Ramos (cell line): ENCODE results near the gene BPNT1.
"Not testable (repeated sequence)": the region's sequence is repeated elsewhere in the genome, so short reads cannot be mapped to it uniquely, and the experiment has no call there.

Experiments
- in situ Hi-C: fragments of 300-500 bp; cut with MboI; formaldehyde crosslinking; loops from one replicate; pipeline ENCODE4 v1.14.3; 2022; ENCODE audit warnings: low sequenced_read_pairs; ENCODE audit not compliant: unreplicated experiment

Gene BPNT1, protein sequence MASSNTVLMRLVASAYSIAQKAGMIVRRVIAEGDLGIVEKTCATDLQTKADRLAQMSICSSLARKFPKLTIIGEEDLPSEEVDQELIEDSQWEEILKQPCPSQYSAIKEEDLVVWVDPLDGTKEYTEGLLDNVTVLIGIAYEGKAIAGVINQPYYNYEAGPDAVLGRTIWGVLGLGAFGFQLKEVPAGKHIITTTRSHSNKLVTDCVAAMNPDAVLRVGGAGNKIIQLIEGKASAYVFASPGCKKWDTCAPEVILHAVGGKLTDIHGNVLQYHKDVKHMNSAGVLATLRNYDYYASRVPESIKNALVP

DNA sequence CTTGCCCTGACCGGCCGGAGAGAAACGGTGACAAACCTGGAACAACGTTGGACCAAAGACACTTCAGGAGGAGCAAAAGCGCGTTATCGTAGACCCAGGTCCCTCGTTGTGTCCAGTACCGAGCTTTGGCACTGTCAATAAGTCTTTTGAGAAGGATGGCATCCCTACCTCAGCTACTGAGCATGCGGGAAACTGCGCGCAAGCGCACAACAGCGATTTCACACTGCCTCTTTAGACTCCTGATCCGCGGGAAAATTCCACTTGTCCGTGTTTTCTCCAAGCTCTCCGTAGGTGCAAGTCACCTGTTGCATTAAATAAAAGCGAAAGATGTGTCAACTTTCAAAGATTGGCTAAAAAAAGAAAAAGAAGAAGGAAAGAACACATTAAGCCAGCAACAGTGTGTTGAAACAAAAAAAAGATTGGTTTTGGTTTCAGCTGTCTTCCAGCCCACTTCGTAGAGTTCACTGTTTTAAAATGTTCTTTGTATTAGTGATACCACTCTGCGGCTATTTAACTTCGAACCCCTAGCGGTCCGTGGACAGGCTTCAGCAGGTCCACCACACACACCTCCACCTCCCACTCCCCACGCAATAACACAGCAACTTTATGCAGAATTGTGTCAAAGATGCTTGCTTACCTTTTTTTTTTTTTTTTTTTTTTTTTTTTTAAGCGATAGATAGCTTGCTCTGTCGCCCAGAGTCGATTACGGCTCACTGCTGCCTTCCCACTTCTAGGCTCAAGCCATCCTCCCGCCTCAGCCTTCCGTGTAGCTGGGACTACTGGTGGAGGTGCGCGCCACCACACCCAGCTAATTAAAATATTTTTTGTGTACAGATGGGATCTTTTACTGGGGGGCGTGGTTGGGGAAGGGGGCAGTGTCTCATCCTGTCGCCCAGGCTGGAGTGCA, at the start of gene BPNT1:
Gene BPNT1 (minus strand): TSS at position 139 of the 907 bp plus-strand sequence. CDS start 9,942 bp downstream, outside the sequence.
- in situ Hi-C loops = no loop called here

- in situ Hi-C loops = no loop called here
Measured at GRCh38 chr1:220137019-220137786, 47.6 kb upstream of the BPNT1 start.

- in situ Hi-C loops = no loop called here
Measured at GRCh38 chr1:220135755-220136154, 46.2 kb upstream of the BPNT1 start.

DNA sequence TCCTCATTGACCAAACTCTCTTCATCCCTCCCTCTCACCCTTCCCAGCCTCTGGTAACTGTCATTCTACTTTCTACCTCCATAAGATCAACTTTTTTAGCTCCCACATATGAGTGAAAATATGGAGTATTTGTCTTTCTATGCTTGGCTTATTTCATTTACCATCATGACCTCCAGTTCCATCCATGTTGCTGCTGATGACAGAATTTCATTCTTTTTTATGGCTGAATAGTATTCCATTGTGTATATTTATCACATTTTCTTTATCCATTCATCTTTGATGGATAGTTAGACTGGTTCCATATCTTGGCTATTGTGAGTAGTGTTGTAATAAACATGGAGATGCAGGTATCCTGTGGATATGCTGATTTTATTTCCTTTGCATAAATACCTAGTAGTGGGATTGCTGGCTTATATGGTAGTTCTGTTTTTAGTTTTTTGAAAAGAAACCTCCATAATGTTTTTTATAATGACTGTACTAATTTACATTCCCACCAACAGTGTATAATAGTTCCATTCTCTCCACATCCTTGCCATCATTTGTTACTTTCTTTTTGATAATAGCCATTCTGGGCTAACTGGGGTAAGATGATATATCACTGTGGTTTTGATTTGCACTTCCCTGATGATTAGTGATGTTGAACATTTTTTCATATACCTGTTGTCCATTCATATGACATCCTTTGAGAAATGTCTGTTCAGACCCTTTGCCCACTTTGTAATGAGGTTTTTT, 40.1 kb upstream of the BPNT1 start:
- in situ Hi-C loops = no loop called here

- in situ Hi-C loops = no loop called here
Measured at GRCh38 chr1:220127076-220127475, 37.5 kb upstream of the BPNT1 start.

DNA sequence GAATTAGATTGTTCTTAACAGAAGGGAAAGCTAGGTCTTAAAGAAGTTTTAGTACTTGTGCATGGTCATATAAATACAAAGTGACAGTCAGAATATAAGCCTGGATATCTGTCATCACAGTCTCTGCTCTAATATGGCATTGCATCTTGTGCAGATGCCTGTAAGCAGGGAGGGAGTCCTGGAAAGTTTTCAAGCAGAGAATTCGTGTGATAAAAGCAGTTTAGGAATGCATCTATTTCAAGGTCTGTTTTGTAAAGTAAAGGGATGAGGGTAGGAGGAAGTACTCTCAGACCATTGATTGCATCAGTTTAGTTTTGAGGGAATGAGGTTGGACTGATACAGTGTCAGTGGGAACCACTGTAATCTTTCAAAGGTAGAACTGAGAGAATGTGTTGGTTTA, 35.0 kb upstream of the BPNT1 start:
- in situ Hi-C loops = no loop called here

GRCh38 chr1:220123889-220124288, 34.3 kb upstream of the BPNT1 start:
- in situ Hi-C loops = no loop called here

DNA sequence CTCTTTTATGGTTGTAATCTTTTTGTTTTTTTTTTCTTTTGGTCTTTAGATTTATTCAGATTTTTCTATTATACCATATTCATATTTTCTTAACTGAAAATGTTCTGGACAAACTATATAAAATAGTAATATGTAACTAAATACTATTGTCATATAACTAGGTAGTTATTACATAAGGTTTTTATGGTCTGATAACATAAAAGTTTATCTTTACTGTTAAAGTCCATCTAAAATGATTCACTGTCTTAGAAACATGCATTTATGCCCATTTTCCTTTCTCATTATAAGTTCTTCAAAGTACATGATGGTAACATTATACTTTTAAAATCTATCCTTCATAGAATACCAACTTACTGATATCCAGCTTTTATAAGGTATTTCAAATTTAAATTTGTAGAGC, 33.5 kb upstream of the BPNT1 start:
- in situ Hi-C loops = no loop called here

GRCh38 chr1:220121791-220122530, 32.4 kb upstream of the BPNT1 start:
- in situ Hi-C loops = no loop called here

DNA sequence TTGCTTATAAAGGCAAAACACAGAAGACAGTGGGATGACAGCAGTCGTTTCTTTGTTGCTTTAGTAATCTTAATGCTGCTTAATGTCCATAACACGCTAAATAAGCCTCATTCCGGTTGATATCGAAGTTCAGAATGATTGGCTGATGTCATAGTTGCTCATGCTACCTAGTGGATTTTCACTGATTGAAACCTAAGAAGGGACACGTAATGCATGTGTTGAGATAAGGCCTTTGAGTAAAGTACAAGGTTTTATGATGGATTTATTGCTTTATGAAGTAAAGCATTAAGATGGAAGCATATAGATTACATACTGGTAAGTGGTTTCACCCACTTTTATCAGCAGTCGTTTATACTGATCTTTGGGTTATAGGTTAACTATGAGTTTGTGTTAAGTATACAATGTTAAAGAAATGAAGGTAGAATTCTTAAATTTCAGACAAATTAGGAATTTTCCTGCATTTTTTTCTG, 29.5 kb upstream of the BPNT1 start:
- in situ Hi-C loops = no loop called here

DNA sequence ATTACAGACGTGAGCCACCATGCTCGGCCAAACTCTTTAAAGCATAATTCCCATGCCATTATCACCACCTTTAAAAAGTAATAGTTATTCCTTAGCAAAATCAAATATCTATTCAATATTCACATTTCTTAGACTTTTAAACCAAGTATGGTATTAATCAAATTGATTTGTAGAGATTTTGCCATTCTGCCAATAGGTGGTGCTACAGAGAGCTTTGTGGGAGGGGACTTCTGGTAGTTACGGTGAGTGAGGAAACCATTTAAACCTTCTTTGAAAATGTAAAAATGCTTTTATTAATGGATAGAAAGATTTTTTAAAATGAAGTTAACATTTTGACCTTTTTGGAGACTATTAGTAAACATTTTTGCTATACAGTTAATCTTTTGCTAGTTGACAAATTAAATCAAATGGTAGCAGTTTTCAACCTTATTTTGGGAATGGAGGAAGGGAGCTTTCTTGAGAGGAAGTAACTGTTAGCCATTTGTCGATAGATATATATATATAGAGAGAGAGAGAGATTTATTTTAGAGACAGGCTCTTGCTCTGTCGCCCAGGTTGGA, 23.6 kb upstream of the BPNT1 start:
- in situ Hi-C loops = no loop called here

- in situ Hi-C loops = not testable (repeated sequence)
Measured at GRCh38 chr1:220112600-220112999, 23.0 kb upstream of the BPNT1 start.

- in situ Hi-C loops = not testable (repeated sequence)
Measured at GRCh38 chr1:220110473-220110872, 20.9 kb upstream of the BPNT1 start.

DNA sequence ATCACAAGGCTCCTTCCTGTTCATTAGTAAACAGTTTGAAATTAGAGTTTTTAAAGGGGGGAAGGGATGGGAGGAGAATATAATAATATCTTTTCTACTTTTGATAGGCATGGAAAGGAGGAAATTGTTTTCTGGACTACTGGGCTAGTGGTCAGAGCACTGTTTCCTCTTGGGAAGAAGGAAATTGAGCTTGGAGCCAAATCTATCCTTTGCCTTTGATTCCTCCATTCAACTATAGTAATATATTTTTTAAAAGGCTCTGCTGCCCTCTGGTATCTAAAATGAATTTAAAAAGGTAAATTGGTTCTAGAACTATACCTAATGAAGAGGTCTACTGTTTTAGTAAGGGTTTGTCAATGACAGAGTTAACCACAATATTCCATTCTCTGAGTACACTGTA, 10.2 kb upstream of the BPNT1 start:
- in situ Hi-C loops = no loop called here

GRCh38 chr1:220094016-220094911, 4.7 kb upstream of the BPNT1 start, which contains the start of gene IARS2:
IARS2 (plus strand) TSS chr1:220094132; CDS start chr1:220094217, 85 bp downstream.
- in situ Hi-C loops = no loop called here

GRCh38 chr1:220093361-220094015, 3.9 kb upstream of the BPNT1 start:
- in situ Hi-C loops = no loop called here

- in situ Hi-C loops = no loop called here
Measured at GRCh38 chr1:220092694-220093093, 3.1 kb upstream of the BPNT1 start.
